B cell (primary cell): ENCODE results near the gene TTC13. TPM values are rescaled to one million over a fixed set of nuclear protein-coding genes. Genes with fewer than 3 reads are reported as not detected.

Experiments used
- ATAC-seq: fragments of 200-7000 bp; cut with Tn5 transposase; one replicate; pipeline ENCODE4 v1.10.0; 2021; ENCODE audit warnings: low read depth, mild to moderate bottlenecking, moderate number of reproducible peaks, moderate library complexity
- CTCF ChIA-PET: fragments of 350-600 bp; sonication (Branson Sonifier 250); formaldehyde crosslinking; loops from one replicate; lab custom pipeline; 2021; ENCODE audit warnings: antibody characterized with exemption, inconsistent platforms; lab: Charles Lee
- POLR2A ChIA-PET: fragments of 350-600 bp; sonication (Branson Sonifier 250); formaldehyde crosslinking; loops from one replicate; lab custom pipeline; 2021; ENCODE audit warnings: antibody characterized with exemption; lab: Charles Lee
- DNase-seq: peaks from one replicate; pipeline ENCODE4 v3.0.0; 2013
- H2AFZ ChIP-seq: 2 replicates; pipeline ENCODE4 v1.6.1; 2012; ENCODE audit warnings: mild to moderate bottlenecking, low read depth, low read length; ENCODE audit not compliant: insufficient read depth, poor library complexity, severe bottlenecking
- H3K27ac ChIP-seq, 2 donors: 1 replicate in 1 of 2; 2 replicates in 1 of 2; pipeline ENCODE4 v1.5.1; 2012 to 2013; ENCODE audit warnings: low read length in 2 of 2, mild to moderate bottlenecking in 2 of 2, moderate library complexity in 1 of 2
- H3K27me3 ChIP-seq, 4 experiments: fragments of 200-600 bp in 1 of 4; sonication (generic) in 1 of 4; replicated peaks in 1 of 4; 1 replicate in 2 of 4; 2 replicates in 2 of 4; pipeline versions ENCODE4 v1.6.1 to v1.7.0; 2013 to 2016; ENCODE audit warnings: low read length in 3 of 4, mild to moderate bottlenecking in 2 of 4, mixed read lengths in 1 of 4, moderate library complexity in 1 of 4; ENCODE audit not compliant: insufficient read depth in 4 of 4, control insufficient read depth in 3 of 4; ENCODE audit errors: control extremely low read depth in 1 of 4
- H3K36me3 ChIP-seq, 2 experiments: replicated peaks in 1 of 2; 1 replicate in 1 of 2; 2 replicates in 1 of 2; pipeline versions ENCODE4 v1.6.1 to v1.7.1; 2013; ENCODE audit warnings: low read length in 1 of 2; ENCODE audit not compliant: insufficient read depth in 2 of 2, control insufficient read depth in 1 of 2; ENCODE audit errors: control extremely low read depth in 1 of 2, extremely low read depth in 1 of 2
- H3K4me1 ChIP-seq, 2 donors: fragments of 200-600 bp in 1 of 2; sonication (generic) in 1 of 2; 1 replicate in 1 of 2; 2 replicates in 1 of 2; pipeline versions ENCODE4 v1.5.1 to v1.6.1; 2013 to 2017; ENCODE audit warnings: low read length in 2 of 2; ENCODE audit not compliant: control insufficient read depth in 2 of 2, insufficient read depth in 2 of 2
- H3K4me2 ChIP-seq: replicated peaks from 2 replicates; pipeline ENCODE3; 2012; ENCODE audit warnings: mild to moderate bottlenecking, low read depth, low read length; ENCODE audit not compliant: poor library complexity, severe bottlenecking
- H3K4me3 ChIP-seq, 5 experiments: fragments of 200-600 bp in 1 of 5; sonication (generic) in 1 of 5; 1 replicate in 3 of 5; 2 replicates in 2 of 5; pipeline versions ENCODE4 v1.5.1 to v1.7.0; 2011 to 2016; ENCODE audit warnings: low read length in 4 of 5, mild to moderate bottlenecking in 4 of 5, low read depth in 2 of 5, control low read depth in 1 of 5, moderate library complexity in 1 of 5; ENCODE audit not compliant: insufficient read depth in 1 of 5; ENCODE audit errors: control extremely low read depth in 1 of 5, extremely low read depth in 1 of 5
- H3K79me2 ChIP-seq: fragments of 200-600 bp; sonication (generic); one replicate; pipeline ENCODE4 v1.6.0; 2016; ENCODE audit warnings: low read length; ENCODE audit not compliant: control insufficient read depth, insufficient read depth
- H3K9ac ChIP-seq: fragments of 200-600 bp; sonication (generic); 2 replicates; pipeline ENCODE4 v1.6.1; 2017; ENCODE audit warnings: mild to moderate bottlenecking, low read length, moderate library complexity
- H3K9me3 ChIP-seq, 3 donors: one replicate each; pipeline versions ENCODE4 v1.6.1 to v1.7.1; 2013; ENCODE audit warnings: low read length in 2 of 3; ENCODE audit not compliant: control insufficient read depth in 2 of 3, insufficient read depth in 1 of 3; ENCODE audit errors: control extremely low read depth in 1 of 3
- H4K20me1 ChIP-seq: 2 replicates; pipeline ENCODE4 v1.6.0; 2012; ENCODE audit warnings: mild to moderate bottlenecking, low read length; ENCODE audit not compliant: insufficient read depth, control insufficient read depth, poor library complexity, severe bottlenecking
- H3K27ac Mint-ChIP-seq: one replicate; pipeline ENCODE4 v1.8.0; 2021; ENCODE audit warnings: mixed read lengths
- H3K27me3 Mint-ChIP-seq: one replicate; pipeline ENCODE4 v1.8.0; 2021; ENCODE audit warnings: mixed read lengths
- H3K4me1 Mint-ChIP-seq: one replicate; pipeline ENCODE4 v1.8.0; 2021; ENCODE audit warnings: mixed read lengths
- H3K4me3 Mint-ChIP-seq: one replicate; pipeline ENCODE4 v1.8.0; 2021; ENCODE audit warnings: mixed read lengths
- H3K9me3 Mint-ChIP-seq: one replicate; pipeline ENCODE4 v1.8.0; 2022; ENCODE audit warnings: mixed read lengths; ENCODE audit not compliant: insufficient read depth
- CTCF ChIP-seq: fragments of 200-600 bp; IDR thresholded peaks from one replicate; pipeline ENCODE4 v1.8.0; 2022; ENCODE audit warnings: antibody characterized with exemption, mild to moderate bottlenecking
- EZH2 ChIP-seq: IDR thresholded peaks from 2 replicates; pipeline ENCODE4 v1.6.1; 2012; ENCODE audit warnings: borderline replicate concordance, low read depth, mild to moderate bottlenecking, moderate library complexity, low read length; ENCODE audit not compliant: insufficient read depth, poor library complexity, severe bottlenecking
- WGBS: methylation state at CpG from one replicate; pipeline ENCODE4 v1.1.5; 2013; ENCODE audit warnings: missing lambda C conversion rate; ENCODE audit not compliant: insufficient coverage; 5-methylcytosine and 5-hydroxymethylcytosine counted together
- intact Hi-C: fragments of 100-400 bp; cut with micrococcal nuclease; formaldehyde crosslinking; loops from one replicate; pipeline ENCODE4 v1.10.0; 2022
- polyA plus RNA-seq: library from polyadenylated mRNA; depleted of rRNA; stranded (reverse); fragments of >200 nt; gene quantifications from 2 replicates; pipeline ENCODE4 v1.2.3, GENCODE V29; 2012
- total RNA-seq, 2 donors: library from RNA; stranded (reverse); fragments of 120-200 nt in 1 of 2; gene quantifications; 1 replicate in 1 of 2; 2 replicates in 1 of 2; pipeline versions ENCODE4 v1.2.3 to v1.2.4, GENCODE V29; 2013 to 2022

Gene TTC13
- total and polyA plus RNA-seq, 2 donors (not counting 1 experiment from before 2014, with no cell fraction given) = 33.9 to 55.0 TPM

DNA sequence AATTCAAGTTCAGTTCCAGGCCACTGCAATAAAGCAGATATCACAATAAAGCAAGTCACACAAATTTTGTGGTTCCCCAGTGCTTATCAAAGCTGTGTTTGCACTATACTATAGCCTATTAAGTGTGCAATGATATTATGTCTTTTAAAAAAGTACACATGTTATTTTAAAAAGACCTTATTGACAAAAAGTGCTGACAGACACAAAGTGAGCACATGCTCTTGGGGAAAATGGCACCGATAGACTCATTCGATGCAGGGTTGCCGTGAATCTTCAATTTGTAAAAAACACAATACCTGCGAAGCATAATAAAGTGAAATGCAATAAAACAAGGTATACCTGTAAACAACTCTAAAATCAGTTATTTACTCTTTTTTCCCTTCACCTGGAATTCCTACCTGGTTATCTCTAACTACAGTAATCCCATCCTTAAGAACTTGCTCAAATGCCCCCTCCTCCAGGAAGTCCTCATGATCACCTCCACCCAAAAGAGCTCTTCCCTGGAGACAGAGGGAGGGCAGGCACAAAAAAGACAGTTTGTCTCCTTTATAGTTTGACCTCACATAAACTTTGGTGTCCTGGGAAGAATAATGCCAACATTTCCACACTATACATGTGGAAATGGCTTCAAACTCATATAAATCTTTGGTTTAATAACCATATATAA lies 100.6 kb downstream of the TTC13 start:
- POLR2A ChIA-PET = no interaction called here
- no peaks in the 10 kb centered on the region for H3K36me3 ChIP-seq
- H3K9ac ChIP-seq = no peak overlapping the region
- no peak for DNase-seq
- Mint-ChIP-seq H3K27ac (no peak overlapping the region), H3K4me1 (no peaks in the 10 kb centered on the region), H3K4me3 (no peak overlapping the region), H3K9me3 (no peaks in the 10 kb centered on the region), H3K27me3 (peaks cover 64% of the 10 kb centered on the region)
- ATAC-seq = no peak
- no peaks in the 10 kb centered on the region for H4K20me1 ChIP-seq
- CTCF ChIA-PET = no interaction called here
- intact Hi-C loops = no loop called here
- H3K4me2 ChIP-seq = no peak overlapping the region
- no peak overlapping the region for H3K4me3 ChIP-seq
- H3K27me3 ChIP-seq = peaks cover 0 to 28% (median 17%) of the 10 kb centered on the region in 4 experiments
- no peaks in the 10 kb centered on the region for H3K79me2 ChIP-seq
- no peaks in the 10 kb centered on the region for H3K4me1 ChIP-seq
- H2AFZ ChIP-seq = no peak overlapping the region
- WGBS = 92% methylated on average over 2 of the region's 4 CpGs
- no peak for TF ChIP-seq CTCF
- no peak for TF ChIP-seq EZH2
- peaks cover 0 to 3% (median 0%) of the 10 kb centered on the region in 3 donors for H3K9me3 ChIP-seq
- H3K27ac ChIP-seq = no peak overlapping the region

GRCh38 chr1:230877146-230877923 lies 101.3 kb downstream of the TTC13 start:
- peaks cover 0 to 3% (median 0%) of the 10 kb centered on the region in 3 donors for H3K9me3 ChIP-seq
- Mint-ChIP-seq H3K27me3 (peaks cover 59% of the 10 kb centered on the region), H3K4me1 (no peaks in the 10 kb centered on the region), H3K9me3 (no peaks in the 10 kb centered on the region), H3K27ac (no peak overlapping the region), H3K4me3 (no peak overlapping the region)
- no peak overlapping the region for H3K9ac ChIP-seq
- no peaks in the 10 kb centered on the region for H3K36me3 ChIP-seq
- no peak overlapping the region for H2AFZ ChIP-seq
- H3K4me2 ChIP-seq = no peak overlapping the region
- TF ChIP-seq CTCF (no peak), EZH2 (no peak)
- POLR2A ChIA-PET = no interaction called here
- WGBS = 96% methylated on average over 11 of the region's 14 CpGs
- H3K27me3 ChIP-seq = peaks cover 0 to 26% (median 17%) of the 10 kb centered on the region in 4 experiments
- no peaks in the 10 kb centered on the region for H4K20me1 ChIP-seq
- H3K4me3 ChIP-seq = no peak overlapping the region
- no peaks in the 10 kb centered on the region for H3K79me2 ChIP-seq
- no peak for DNase-seq
- intact Hi-C loops = no loop called here
- no peak for ATAC-seq
- CTCF ChIA-PET = no interaction called here
- no peak overlapping the region for H3K27ac ChIP-seq
- H3K4me1 ChIP-seq = no peaks in the 10 kb centered on the region
